KMS-11 (cell line): ENCODE measurements around the gene SPEM3.

Experiments used
- H2AFZ ChIP-seq: fragments of 200-600 bp; sonication (generic); 2 replicates; pipeline ENCODE4 v1.6.1; 2016; ENCODE audit warnings: antibody characterized with exemption, mixed run types, low read depth
- H3K27ac ChIP-seq: fragments of 200-600 bp; sonication (generic); 2 replicates; pipeline ENCODE4 v1.6.1; 2016; ENCODE audit warnings: mild to moderate bottlenecking, mixed run types
- H3K27me3 ChIP-seq: fragments of 200-600 bp; sonication (generic); 2 replicates; pipeline ENCODE4 v1.6.1; 2017; ENCODE audit warnings: mild to moderate bottlenecking, low read depth, mixed run types, moderate library complexity; ENCODE audit not compliant: insufficient read depth
- H3K36me3 ChIP-seq: fragments of 200-600 bp; sonication (generic); 2 replicates; pipeline ENCODE4 v1.6.1; 2017; ENCODE audit warnings: mild to moderate bottlenecking, mixed run types; ENCODE audit not compliant: insufficient read depth
- H3K4me1 ChIP-seq: fragments of 200-600 bp; sonication (generic); 2 replicates; pipeline ENCODE4 v1.6.1; 2016; ENCODE audit warnings: mild to moderate bottlenecking, low read depth, mixed run types; ENCODE audit not compliant: poor library complexity, severe bottlenecking
- H3K4me2 ChIP-seq: fragments of 200-600 bp; sonication (generic); 2 replicates; pipeline ENCODE4 v1.7.0; 2016; ENCODE audit warnings: mild to moderate bottlenecking, mixed run types
- H3K4me3 ChIP-seq: fragments of 200-600 bp; sonication (generic); IDR thresholded peaks from 2 replicates; pipeline ENCODE4 v1.6.1; 2017; ENCODE audit warnings: low read depth, low read length, mixed read lengths; ENCODE audit not compliant: insufficient read depth
- H3K79me2 ChIP-seq: fragments of 200-600 bp; sonication (generic); 2 replicates; pipeline ENCODE4 v1.6.1; 2016; ENCODE audit warnings: low read depth, mixed run types; ENCODE audit not compliant: insufficient read depth
- H3K9ac ChIP-seq: fragments of 200-600 bp; sonication (generic); 2 replicates; pipeline ENCODE4 v1.6.1; 2016; ENCODE audit warnings: mild to moderate bottlenecking, mixed run types
- H4K20me1 ChIP-seq: fragments of 200-600 bp; sonication (generic); 2 replicates; pipeline ENCODE4 v1.6.1; 2016; ENCODE audit warnings: mild to moderate bottlenecking, mixed run types; ENCODE audit not compliant: insufficient read depth
- TF ChIP-seq, protein P1 (sequence below): fragments of 200-600 bp; sonication (generic); conservative IDR thresholded peaks from 2 replicates; pipeline ENCODE4 v1.6.1; 2017; ENCODE audit warnings: low read depth, mild to moderate bottlenecking, antibody characterized with exemption, low read length, moderate library complexity, mixed read lengths

The SPEM3 gene

DNA sequence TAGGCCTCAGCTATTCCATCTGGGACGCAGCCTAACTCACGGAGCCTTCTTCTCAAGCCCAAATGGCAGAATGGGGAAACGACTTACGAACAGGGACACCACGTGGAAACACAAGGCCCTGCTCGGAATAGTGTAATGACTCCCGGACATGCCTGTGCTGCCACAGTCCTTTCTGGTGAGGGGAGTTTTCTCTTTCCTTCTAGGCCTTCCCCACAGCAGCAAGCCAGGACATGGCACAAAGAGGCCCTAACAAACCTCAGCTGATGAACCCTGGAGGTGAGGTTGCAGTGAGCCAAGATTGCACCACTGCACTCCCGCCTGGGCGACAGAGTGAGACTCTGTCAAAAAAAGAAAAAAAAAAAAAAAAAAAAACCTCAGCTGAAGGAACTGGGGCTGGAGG lies 35.4 kb downstream of the SPEM3 start:
- Histone ChIP-seq H3K27me3 (no peaks in the 10 kb centered on the region), H3K4me3 (no peak overlapping the region), H3K4me1 (no peaks in the 10 kb centered on the region), H3K4me2 (no peak overlapping the region), H3K79me2 (no peaks in the 10 kb centered on the region), H3K27ac (no peak overlapping the region), H3K36me3 (no peaks in the 10 kb centered on the region), H2AFZ (no peak overlapping the region), H3K9ac (no peak overlapping the region), H4K20me1 (no peaks in the 10 kb centered on the region)
- TF ChIP-seq, protein P1, sequence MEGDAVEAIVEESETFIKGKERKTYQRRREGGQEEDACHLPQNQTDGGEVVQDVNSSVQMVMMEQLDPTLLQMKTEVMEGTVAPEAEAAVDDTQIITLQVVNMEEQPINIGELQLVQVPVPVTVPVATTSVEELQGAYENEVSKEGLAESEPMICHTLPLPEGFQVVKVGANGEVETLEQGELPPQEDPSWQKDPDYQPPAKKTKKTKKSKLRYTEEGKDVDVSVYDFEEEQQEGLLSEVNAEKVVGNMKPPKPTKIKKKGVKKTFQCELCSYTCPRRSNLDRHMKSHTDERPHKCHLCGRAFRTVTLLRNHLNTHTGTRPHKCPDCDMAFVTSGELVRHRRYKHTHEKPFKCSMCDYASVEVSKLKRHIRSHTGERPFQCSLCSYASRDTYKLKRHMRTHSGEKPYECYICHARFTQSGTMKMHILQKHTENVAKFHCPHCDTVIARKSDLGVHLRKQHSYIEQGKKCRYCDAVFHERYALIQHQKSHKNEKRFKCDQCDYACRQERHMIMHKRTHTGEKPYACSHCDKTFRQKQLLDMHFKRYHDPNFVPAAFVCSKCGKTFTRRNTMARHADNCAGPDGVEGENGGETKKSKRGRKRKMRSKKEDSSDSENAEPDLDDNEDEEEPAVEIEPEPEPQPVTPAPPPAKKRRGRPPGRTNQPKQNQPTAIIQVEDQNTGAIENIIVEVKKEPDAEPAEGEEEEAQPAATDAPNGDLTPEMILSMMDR: no peak

GRCh38 chr17:7465597-7466275 lies 37.1 kb downstream of the SPEM3 start:
- Histone ChIP-seq H3K4me1 (no peaks in the 10 kb centered on the region), H3K27ac (no peak overlapping the region), H3K36me3 (no peaks in the 10 kb centered on the region), H3K27me3 (no peaks in the 10 kb centered on the region), H3K4me3 (no peak overlapping the region), H2AFZ (no peak overlapping the region), H3K9ac (no peak overlapping the region), H3K79me2 (no peaks in the 10 kb centered on the region), H3K4me2 (no peak overlapping the region), H4K20me1 (no peaks in the 10 kb centered on the region)
- TF ChIP-seq, protein P1: no peak

GRCh38 chr17:7466318-7466638 lies 37.6 kb downstream of the SPEM3 start:
- no peaks in the 10 kb centered on the region for H4K20me1 ChIP-seq
- no peak overlapping the region for H2AFZ ChIP-seq
- no peaks in the 10 kb centered on the region for H3K27me3 ChIP-seq
- no peak overlapping the region for H3K4me3 ChIP-seq
- no peaks in the 10 kb centered on the region for H3K36me3 ChIP-seq
- no peak overlapping the region for H3K27ac ChIP-seq
- TF ChIP-seq, protein P1: no peak
- no peaks in the 10 kb centered on the region for H3K4me1 ChIP-seq
- no peak overlapping the region for H3K9ac ChIP-seq
- no peaks in the 10 kb centered on the region for H3K79me2 ChIP-seq
- H3K4me2 ChIP-seq: no peak overlapping the region

- H3K27me3 ChIP-seq: no peaks in the 10 kb centered on the region
- TF ChIP-seq, protein P1: no peak
- no peaks in the 10 kb centered on the region for H3K36me3 ChIP-seq
- H4K20me1 ChIP-seq: no peaks in the 10 kb centered on the region
- H3K9ac ChIP-seq: no peak overlapping the region
- H3K27ac ChIP-seq: no peak overlapping the region
- H3K4me1 ChIP-seq: no peaks in the 10 kb centered on the region
- H2AFZ ChIP-seq: no peak overlapping the region
- H3K79me2 ChIP-seq: no peaks in the 10 kb centered on the region
- H3K4me2 ChIP-seq: no peak overlapping the region
- H3K4me3 ChIP-seq: no peak overlapping the region
Observed at GRCh38 chr17:7466639-7467341, 38.1 kb downstream of the SPEM3 start.
